ENCODE data around the gene CXXC5. TPM values are rescaled to one million over a fixed set of nuclear protein-coding genes. Genes with fewer than 3 reads are reported as not detected.

Gene CXXC5
- total RNA-seq, 2 donors from 2014 or later: 1.2 to 1.9 TPM

- no peak overlapping the region for H3K4me3 Mint-ChIP-seq
- no peaks in the 10 kb centered on the region for H3K36me3 Mint-ChIP-seq (ENCODE audit: insufficient read depth in 2 of 2)
- DNase-seq (no peak), ATAC-seq (replicated peaks in 1 of 2) (no peak)
- H3K4me1 Mint-ChIP-seq (ENCODE audit: low read depth): no peaks in the 10 kb centered on the region
- no peak overlapping the region for H3K27ac Mint-ChIP-seq
- no peaks in the 10 kb centered on the region for H3K27me3 Mint-ChIP-seq (ENCODE audit: low read depth)
- no peaks in the 10 kb centered on the region for H3K9me3 Mint-ChIP-seq
These were observed 30.9 kb downstream of the CXXC5 start for GRCh38 chr5:139678751-139679750.

DNA sequence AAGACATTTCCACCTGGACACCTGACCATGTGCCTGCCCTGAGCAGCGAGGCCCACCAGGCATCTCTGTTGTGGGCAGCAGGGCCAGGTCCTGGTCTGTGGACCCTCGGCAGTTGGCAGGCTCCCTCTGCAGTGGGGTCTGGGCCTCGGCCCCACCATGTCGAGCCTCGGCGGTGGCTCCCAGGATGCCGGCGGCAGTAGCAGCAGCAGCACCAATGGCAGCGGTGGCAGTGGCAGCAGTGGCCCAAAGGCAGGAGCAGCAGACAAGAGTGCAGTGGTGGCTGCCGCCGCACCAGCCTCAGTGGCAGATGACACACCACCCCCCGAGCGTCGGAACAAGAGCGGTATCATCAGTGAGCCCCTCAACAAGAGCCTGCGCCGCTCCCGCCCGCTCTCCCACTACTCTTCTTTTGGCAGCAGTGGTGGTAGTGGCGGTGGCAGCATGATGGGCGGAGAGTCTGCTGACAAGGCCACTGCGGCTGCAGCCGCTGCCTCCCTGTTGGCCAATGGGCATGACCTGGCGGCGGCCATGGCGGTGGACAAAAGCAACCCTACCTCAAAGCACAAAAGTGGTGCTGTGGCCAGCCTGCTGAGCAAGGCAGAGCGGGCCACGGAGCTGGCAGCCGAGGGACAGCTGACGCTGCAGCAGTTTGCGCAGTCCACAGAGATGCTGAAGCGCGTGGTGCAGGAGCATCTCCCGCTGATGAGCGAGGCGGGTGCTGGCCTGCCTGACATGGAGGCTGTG is 32.4 kb downstream of the CXXC5 start:
- no peak for ATAC-seq (replicated peaks in 1 of 2)
- H3K27ac Mint-ChIP-seq: no peak overlapping the region
- no peaks in the 10 kb centered on the region for H3K4me1 Mint-ChIP-seq (ENCODE audit: low read depth)

DNA sequence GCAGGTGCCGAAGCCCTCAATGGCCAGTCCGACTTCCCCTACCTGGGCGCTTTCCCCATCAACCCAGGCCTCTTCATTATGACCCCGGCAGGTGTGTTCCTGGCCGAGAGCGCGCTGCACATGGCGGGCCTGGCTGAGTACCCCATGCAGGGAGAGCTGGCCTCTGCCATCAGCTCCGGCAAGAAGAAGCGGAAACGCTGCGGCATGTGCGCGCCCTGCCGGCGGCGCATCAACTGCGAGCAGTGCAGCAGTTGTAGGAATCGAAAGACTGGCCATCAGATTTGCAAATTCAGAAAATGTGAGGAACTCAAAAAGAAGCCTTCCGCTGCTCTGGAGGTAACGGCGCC is 32.9 kb downstream of the CXXC5 start:
- Mint-ChIP-seq H3K4me3 (no peak overlapping the region), H3K4me1 (ENCODE audit: low read depth) (no peaks in the 10 kb centered on the region), H3K9me3 (no peaks in the 10 kb centered on the region), H3K27ac (no peak overlapping the region), H3K36me3 (ENCODE audit: insufficient read depth in 2 of 2) (no peaks in the 10 kb centered on the region), H3K27me3 (ENCODE audit: low read depth) (no peaks in the 10 kb centered on the region)
- DNase-seq (no peak), ATAC-seq (replicated peaks in 1 of 2) (no peak)

More for the DNA sequence above, 32.4 kb downstream of the CXXC5 start:
- H3K27me3 Mint-ChIP-seq (ENCODE audit: low read depth): no peaks in the 10 kb centered on the region
- no peaks in the 10 kb centered on the region for H3K9me3 Mint-ChIP-seq
- DNase-seq: no peak
- no peaks in the 10 kb centered on the region for H3K36me3 Mint-ChIP-seq (ENCODE audit: insufficient read depth in 2 of 2)
- H3K4me3 Mint-ChIP-seq: no peak overlapping the region

DNA sequence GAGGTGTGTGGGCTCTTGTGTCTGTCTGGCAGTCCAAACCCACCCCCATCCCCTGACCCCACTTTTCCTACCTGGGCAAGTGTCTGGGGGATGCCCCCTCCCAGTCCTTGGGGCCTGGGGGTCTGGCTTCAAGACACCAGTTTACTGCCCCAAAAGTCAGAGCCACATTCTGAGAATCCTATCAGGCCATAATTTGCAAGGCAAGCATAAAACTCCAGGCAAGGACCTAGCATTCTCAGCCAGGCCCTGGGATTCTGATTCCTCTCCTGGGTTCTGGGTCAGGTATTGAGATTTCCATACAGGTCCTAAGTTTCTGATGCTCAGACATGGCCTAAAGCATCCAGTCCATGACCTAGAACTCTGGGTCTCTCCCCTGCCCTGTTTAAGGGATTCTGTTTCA is 33.3 kb downstream of the CXXC5 start:
- H3K4me3 Mint-ChIP-seq: no peak overlapping the region
- no peaks in the 10 kb centered on the region for H3K9me3 Mint-ChIP-seq
- DNase-seq: no peak
- no peaks in the 10 kb centered on the region for H3K27me3 Mint-ChIP-seq (ENCODE audit: low read depth)
- H3K36me3 Mint-ChIP-seq (ENCODE audit: insufficient read depth in 2 of 2): no peaks in the 10 kb centered on the region
- ATAC-seq (replicated peaks in 1 of 2): no peak
- H3K27ac Mint-ChIP-seq: no peak overlapping the region
- H3K4me1 Mint-ChIP-seq (ENCODE audit: low read depth): no peaks in the 10 kb centered on the region

DNA sequence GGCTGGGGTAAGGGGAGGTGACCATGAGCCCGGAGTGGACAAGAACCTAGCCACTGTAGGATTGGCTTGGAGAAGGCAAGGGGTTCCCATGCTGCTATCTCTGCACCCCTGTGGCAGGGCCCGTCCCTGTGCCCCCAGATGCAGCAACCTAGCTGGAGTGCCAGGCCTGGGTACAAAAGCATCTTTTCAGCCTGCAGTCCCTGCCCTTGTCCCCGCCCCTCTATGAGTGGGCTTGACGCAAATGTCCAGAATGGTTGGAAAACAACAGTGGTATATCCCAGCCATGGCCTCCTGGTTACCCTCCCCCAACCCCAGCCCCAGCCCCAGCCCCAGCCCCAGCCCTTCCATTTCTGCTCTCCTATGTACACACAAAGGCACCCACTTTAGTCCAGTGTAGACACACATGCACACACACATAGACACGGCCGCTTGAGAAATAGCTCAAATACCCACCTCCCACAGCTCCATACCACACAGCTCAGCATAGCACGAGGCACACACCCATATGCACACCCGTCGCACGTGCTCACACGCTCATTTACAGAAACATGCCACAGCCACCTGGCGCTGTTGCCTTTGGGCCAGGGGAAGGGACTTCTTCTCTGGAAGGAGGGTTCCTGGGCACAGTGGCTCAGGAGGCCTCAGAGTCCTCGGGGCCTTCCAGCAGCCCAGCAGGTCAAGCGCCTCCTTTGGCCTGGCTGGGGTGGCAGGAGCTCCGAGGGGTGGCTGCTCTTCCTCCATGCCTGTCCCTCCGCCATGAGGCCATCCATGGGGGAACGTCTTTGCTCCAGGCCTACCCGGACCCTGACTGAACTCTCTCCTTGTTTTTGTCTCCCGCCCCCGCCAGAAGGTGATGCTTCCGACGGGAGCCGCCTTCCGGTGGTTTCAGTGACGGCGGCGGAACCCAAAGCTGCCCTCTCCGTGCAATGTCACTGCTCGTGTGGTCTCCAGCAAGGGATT is 34.1 kb downstream of the CXXC5 start:
- Mint-ChIP-seq H3K36me3 (ENCODE audit: insufficient read depth in 2 of 2) (no peaks in the 10 kb centered on the region), H3K27ac (no peak overlapping the region), H3K4me3 (no peak overlapping the region), H3K4me1 (ENCODE audit: low read depth) (no peaks in the 10 kb centered on the region), H3K27me3 (ENCODE audit: low read depth) (no peaks in the 10 kb centered on the region), H3K9me3 (no peaks in the 10 kb centered on the region)
- no peak for ATAC-seq (replicated peaks in 1 of 2)
- DNase-seq: no peak

DNA sequence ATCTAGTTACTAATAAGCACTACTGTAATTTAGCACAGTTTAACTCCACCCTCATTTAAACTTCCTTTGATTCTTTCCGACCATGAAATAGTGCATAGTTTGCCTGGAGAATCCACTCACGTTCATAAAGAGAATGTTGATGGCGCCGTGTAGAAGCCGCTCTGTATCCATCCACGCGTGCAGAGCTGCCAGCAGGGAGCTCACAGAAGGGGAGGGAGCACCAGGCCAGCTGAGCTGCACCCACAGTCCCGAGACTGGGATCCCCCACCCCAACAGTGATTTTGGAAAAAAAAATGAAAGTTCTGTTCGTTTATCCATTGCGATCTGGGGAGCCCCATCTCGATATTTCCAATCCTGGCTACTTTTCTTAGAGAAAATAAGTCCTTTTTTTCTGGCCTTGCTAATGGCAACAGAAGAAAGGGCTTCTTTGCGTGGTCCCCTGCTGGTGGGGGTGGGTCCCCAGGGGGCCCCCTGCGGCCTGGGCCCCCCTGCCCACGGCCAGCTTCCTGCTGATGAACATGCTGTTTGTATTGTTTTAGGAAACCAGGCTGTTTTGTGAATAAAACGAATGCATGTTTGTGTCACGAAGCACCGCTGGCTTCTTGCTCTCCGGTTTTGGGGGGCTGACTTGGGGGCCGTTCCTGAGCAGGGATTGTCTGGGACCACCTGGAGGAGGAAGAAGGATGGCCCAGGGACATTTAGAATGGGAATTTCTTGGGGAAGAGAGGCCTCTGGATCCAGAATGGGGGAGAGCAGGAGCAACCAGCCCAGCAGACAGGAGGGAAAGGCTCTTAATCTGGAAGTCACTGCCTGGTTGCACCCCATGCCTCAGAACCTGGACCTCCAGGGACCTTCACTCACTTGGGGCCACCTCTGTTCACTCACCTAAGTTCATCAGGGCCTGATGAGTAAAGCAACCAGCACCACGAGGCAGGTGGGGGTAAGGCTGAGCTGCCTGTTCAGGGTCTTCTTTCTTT is 35.4 kb downstream of the CXXC5 start:
- Mint-ChIP-seq H3K4me3 (no peak overlapping the region), H3K9me3 (no peaks in the 10 kb centered on the region), H3K27me3 (ENCODE audit: low read depth) (no peaks in the 10 kb centered on the region), H3K27ac (peak overlapping the region; percentile 11), H3K36me3 (ENCODE audit: insufficient read depth in 2 of 2) (no peaks in the 10 kb centered on the region), H3K4me1 (ENCODE audit: low read depth) (no peaks in the 10 kb centered on the region)
- DNase-seq: no peak
- ATAC-seq (replicated peaks in 1 of 2): no peak

- Mint-ChIP-seq H3K4me3 (no peak overlapping the region), H3K4me1 (ENCODE audit: low read depth) (no peaks in the 10 kb centered on the region), H3K9me3 (no peaks in the 10 kb centered on the region), H3K36me3 (ENCODE audit: insufficient read depth in 2 of 2) (no peaks in the 10 kb centered on the region), H3K27me3 (ENCODE audit: low read depth) (no peaks in the 10 kb centered on the region), H3K27ac (no peak overlapping the region)
- DNase-seq (no peak), ATAC-seq (replicated peaks in 1 of 2) (no peak)
These were observed 36.3 kb downstream of the CXXC5 start for GRCh38 chr5:139684350-139684880.

GRCh38 chr5:139684881-139685749 is 37.0 kb downstream of the CXXC5 start:
- Mint-ChIP-seq H3K27ac (no peak overlapping the region), H3K27me3 (ENCODE audit: low read depth) (no peaks in the 10 kb centered on the region)

DNA sequence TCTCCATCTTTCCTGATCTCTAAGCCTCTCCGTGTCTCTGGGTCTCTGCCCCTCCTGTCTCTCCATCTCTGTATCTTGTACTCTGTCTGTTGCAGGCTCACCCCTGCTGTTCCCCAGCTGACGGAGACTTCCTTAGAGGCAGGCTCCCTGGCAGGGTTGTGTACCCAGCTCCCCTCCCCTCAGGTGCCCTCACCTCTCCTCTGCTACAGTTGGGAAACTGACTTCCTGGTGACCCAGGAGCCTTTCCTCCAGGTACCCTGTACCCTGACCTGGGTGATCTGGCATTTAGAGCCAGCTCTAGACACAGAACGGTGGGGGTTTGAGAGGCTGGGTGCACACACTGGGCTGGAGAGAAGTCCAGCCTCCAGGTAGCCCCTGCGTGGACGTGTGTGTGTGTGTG is 37.7 kb downstream of the CXXC5 start:
- Mint-ChIP-seq H3K4me3 (no peak overlapping the region), H3K9me3 (no peaks in the 10 kb centered on the region), H3K27ac (no peak overlapping the region), H3K27me3 (ENCODE audit: low read depth) (no peaks in the 10 kb centered on the region), H3K4me1 (ENCODE audit: low read depth) (no peaks in the 10 kb centered on the region), H3K36me3 (ENCODE audit: insufficient read depth in 2 of 2) (no peaks in the 10 kb centered on the region)
- ATAC-seq (replicated peaks in 1 of 2) (no peak), DNase-seq (no peak)

More at GRCh38 chr5:139684881-139685749, 37.0 kb downstream of the CXXC5 start:
- Mint-ChIP-seq H3K9me3 (no peaks in the 10 kb centered on the region), H3K4me1 (ENCODE audit: low read depth) (no peaks in the 10 kb centered on the region), H3K36me3 (ENCODE audit: insufficient read depth in 2 of 2) (no peaks in the 10 kb centered on the region), H3K4me3 (no peak overlapping the region)
- ATAC-seq (replicated peaks in 1 of 2) (no peak), DNase-seq (no peak)

- Mint-ChIP-seq H3K9me3 (no peaks in the 10 kb centered on the region), H3K36me3 (ENCODE audit: insufficient read depth in 2 of 2) (no peaks in the 10 kb centered on the region), H3K4me3 (no peak overlapping the region), H3K27ac (no peak overlapping the region), H3K27me3 (ENCODE audit: low read depth) (no peaks in the 10 kb centered on the region), H3K4me1 (ENCODE audit: low read depth) (no peaks in the 10 kb centered on the region)
- ATAC-seq (replicated peaks in 1 of 2) (no peak), DNase-seq (no peak)
These were observed 38.2 kb downstream of the CXXC5 start for GRCh38 chr5:139686356-139686705.

- no peaks in the 10 kb centered on the region for H3K9me3 Mint-ChIP-seq
- H3K27ac Mint-ChIP-seq: no peak overlapping the region
- H3K4me3 Mint-ChIP-seq: no peak overlapping the region
- no peaks in the 10 kb centered on the region for H3K27me3 Mint-ChIP-seq (ENCODE audit: low read depth)
- H3K36me3 Mint-ChIP-seq (ENCODE audit: insufficient read depth in 2 of 2): no peaks in the 10 kb centered on the region
- ATAC-seq (replicated peaks in 1 of 2) (no peak), DNase-seq (no peak)
- no peaks in the 10 kb centered on the region for H3K4me1 Mint-ChIP-seq (ENCODE audit: low read depth)
These were observed 38.7 kb downstream of the CXXC5 start for GRCh38 chr5:139686706-139687441.
